HG02610 (cell line): ENCODE data around the gene UCN2.
A peak's percentile ranks its signal among the peaks of the same experiment; 100 is the strongest.
"Not testable (repeated sequence)": the region's sequence is repeated elsewhere in the genome, so short reads cannot be mapped to it uniquely, and the experiment has no call there.

Source experiments
- ATAC-seq: cut with Tn5 transposase; IDR thresholded peaks from one replicate; pipeline ENCODE4 v1.9.1; 2021; ENCODE audit warnings: mild to moderate bottlenecking, moderate library complexity; ENCODE audit not compliant: unreplicated experiment

UCN2 gene

DNA sequence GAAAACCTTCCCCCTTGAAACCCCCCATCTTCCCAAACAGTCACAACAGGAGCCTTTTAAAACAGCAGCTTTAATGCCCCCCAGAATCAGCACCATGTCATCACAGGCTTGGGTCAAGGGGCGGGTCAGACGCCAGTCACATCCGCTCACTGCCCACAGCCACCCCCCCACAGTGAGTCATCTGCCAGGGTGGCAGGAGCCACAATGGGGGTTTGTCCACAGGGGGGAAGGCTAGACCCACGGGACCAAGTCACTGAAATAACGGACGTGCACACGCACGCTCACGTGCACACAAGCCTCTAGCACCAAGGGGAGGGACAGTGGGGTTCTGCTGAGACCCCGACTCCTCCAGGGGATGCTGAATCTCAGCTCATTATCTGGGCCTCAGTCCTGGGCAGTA, 441 bp upstream of the UCN2 start:
- ATAC-seq = no peak

GRCh38 chr3:48562367-48563095, 1.1 kb downstream of the UCN2 start:
- ATAC-seq = no peak

DNA sequence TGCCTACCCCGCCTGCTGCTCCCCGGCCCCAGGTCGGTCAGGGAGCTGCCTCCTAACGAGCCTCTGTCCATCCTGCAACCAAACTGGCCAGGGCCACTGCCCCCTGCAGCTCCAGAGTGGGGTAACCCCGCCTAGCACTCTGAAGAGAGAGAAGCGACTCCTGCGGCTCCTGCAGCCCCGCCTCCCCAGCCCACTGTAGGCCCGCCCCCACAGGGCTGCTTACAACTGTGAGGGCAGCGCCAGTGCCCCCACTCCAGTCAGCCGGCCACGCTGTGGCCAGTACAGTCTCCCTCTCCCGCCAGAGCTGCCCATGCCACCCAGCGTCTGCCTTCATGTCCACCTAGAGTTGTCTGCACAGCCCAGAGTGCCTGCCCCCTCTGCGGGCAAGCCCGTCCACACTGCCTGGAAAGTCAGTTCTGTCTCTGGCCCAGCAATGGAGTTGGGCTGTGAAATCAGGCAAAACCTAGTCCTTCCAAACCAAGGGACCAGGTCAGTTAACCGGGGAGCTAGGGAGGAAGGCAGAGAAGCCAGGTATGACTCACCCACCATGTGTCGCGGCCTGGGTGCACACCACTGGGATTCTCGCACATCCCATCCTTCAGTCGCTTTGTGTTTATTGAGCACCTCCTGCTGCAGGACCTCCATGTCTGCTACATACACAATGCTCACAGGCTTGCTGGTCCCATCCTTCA, 2.4 kb downstream of the UCN2 start:
- no peak for ATAC-seq

- ATAC-seq = no peak
Observed at GRCh38 chr3:48560648-48561018, 2.9 kb downstream of the UCN2 start.

DNA sequence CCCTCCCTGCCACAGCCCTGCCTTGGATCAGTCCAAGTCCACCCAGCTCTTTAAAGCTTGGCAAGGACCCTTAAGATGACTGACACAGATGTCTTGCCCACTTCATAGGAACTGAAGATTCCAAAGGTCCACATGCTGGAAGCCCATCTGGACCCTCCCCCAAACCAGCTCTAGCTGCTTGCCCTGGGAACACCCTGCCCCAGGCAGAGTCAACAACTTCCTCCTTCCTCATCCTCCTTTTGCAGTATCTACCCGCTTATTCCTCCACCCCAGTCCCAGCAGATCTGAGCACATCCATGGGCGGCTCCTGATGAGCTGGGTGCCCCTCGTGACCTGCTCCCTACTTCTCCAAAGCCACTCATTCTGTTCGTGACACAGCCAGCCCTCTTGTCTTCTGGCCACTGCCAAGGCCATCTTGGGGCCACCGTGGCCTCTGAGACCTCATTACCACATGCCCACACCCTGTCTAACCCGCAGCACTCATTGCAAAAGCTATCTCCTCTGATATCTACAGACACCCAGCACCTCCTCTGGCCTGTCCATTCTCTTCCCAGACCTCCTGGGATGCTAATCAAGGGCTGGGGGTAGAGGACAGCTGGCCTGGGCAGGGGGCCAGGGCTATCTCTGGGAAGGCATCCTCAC, 5.0 kb downstream of the UCN2 start:
- no peak for ATAC-seq

DNA sequence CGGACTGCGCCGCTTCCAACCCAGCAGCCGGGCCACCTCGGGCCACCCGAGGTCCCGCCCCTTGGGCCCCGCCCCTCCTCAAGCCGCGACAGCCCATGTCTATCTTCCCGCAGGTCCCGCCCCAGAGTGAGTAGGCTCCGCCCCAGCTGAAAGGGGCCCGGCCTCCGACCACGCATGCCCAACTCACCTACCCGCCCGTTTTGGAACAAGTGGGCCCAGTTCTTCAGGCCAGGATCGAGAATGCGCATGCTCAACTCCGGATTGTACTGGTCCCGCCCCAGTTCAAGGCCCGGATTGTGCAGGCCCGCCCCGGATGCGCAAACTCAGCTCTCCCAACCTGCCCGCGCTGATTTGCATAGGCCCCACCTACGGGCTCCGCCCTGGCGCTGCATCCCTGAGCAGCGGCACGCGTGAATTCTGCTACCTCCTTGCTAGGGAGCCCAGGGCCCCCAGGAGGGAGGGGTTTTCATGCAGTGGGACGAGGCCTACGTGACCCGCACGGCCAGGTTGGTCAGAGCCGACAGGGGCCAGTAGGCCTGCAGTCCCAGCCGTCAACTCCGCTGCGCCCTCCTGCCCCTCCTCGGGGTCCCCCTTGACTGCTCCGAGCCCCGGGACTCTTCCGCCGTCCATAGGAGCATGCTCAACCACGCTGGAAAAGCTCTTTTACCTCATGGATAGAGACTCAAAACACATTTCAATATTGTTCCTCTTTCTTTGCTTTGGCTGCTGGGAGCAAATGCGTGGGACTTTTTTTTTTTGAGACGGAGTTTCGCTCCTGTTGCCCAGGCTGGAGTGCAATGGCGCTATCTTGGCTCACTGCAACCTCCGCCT, 6.6 kb downstream of the UCN2 start, which contains the start of gene PFKFB4:
Gene PFKFB4, minus strand, starts transcription at position 8 of the 831 bp plus-strand sequence. CDS start 26 bp downstream, outside the sequence.
- peak; percentile 89 for ATAC-seq

DNA sequence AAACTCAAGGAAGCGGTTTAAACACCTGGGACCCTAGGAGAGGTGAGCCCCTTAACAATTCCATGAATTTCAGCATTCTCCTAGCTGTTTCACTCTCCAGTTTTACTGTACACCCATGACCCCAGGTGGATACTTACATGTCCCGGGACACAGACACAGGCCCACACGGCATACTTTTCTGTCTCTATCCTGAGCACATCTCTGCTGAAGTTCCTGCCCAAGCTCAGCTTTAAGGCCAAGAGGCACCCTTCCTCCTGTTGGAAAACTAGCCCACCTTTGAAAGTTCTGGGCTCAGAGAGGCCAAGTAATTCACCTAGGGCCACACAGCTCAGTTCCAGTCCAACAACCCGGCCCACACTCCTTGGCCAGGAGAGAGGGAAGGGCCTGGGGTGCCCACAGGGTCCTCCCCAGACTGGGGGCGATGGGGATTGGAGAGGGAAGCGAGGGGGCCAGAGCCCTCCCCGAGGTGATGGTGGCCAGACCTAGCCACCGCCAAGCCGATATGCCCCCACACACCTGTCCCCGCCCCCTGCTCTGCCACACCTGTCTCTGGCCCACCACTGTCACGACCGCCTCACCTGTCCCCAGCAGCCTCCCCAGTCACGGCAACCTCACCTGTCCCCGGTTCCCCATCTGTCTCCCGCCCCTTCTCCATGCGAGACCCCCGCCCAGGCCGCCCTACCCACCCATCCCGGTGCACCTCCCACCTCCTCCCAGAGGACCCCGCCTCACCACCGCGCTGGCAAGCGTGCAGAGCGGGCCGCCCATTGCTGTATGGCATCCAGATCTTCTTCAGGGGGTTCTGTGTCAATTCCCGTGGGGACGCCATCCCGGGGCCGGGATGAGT, 7.4 kb downstream of the UCN2 start:
- ATAC-seq = no peak

GRCh38 chr3:48555231-48555948, 8.2 kb downstream of the UCN2 start:
- no peak for ATAC-seq

DNA sequence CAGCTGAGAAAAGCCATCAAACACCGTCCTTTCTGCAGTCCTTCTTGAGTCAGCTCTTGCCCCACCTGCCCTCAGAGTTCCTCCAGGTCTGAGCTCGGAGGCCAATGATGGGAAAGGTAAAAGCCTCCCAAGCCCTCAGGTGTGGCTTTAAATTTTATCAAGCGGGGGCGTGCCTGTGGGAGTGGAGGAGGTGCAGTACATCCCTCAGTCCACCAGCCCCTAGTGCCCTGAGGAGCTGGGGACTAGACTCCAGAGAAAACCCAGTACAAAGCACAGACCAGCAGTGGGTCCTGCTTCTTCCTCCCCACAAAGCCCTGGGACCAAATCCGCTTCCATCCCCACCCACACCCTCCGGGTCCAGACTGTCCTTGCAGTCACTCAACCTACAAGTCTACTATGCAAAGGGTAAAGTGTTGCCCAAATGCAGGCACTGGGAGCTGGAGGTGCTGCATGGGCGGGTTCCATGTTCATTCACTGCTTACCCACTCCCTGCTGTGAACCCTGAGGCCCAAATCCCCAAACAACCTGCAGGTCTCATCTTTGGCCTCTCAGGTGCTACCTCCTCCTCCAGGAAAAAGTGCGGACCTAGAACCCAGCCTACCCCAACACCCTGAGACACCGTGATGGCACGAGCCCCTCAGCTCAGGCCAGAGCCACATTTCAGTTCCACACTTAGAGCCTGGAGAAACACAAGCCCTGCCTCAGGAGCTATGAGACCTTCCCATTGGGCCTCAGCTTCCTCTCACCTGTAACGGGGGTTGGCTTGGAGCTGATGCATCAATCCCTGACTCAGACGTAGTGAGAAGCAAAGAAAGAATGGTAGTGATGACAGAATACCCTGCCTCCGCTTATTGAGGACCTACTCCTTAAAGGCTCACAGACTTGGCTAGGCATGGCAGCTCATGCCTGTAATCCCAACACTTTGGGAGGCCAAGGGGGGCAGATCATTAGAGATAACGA, 9.4 kb downstream of the UCN2 start:
- ATAC-seq = no peak

- no peak for ATAC-seq
Observed at GRCh38 chr3:48553361-48553760, 10.2 kb downstream of the UCN2 start.

DNA sequence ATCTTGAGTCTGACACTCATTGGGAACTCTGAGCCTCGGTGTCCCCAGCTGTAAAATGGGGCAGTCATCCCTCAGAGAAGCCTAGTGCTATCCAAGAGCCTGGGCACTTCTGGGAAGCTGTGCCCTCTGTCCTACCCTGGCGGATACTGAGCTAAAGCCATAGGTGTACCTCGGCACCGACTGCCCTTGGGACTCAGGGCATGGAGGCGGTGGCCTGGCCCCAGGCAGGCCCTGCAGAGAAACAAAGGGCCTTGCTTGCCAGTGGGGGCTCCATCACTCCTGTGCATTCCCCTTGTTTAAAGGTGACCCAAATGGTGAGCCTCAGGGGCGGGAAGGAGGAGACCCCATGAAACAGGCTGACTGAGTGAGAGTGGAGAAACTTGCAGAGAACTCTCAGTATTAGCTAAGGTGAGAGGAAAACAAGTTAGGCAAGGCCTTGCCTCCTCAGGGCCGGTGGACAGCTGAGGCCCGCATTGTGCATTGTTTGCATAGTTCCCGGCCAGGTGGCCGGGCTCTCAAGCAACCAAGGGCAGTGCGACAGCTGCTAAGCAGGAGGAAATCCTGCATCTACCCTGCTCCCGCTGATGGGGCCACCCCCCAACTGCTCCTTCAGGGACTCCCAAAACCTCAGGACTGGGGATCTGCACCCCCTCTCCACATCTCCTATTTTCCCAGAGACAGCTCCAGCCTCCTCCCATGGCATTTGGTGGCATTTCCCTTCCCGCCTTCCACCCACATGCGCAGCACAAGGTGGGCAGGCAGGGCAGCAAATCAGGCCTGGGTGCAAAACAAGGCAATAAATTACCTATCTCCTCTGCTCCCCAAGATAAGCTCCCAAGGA, 11.2 kb downstream of the UCN2 start:
- no peak for ATAC-seq

GRCh38 chr3:48551651-48552050, 11.9 kb downstream of the UCN2 start:
- not testable (repeated sequence) for ATAC-seq

GRCh38 chr3:48548729-48549705, 14.6 kb downstream of the UCN2 start:
- peak; percentile 67 for ATAC-seq

GRCh38 chr3:48548126-48548525, 15.5 kb downstream of the UCN2 start:
- no peak for ATAC-seq

- no peak for ATAC-seq
Observed at GRCh38 chr3:48546203-48546829, 17.3 kb downstream of the UCN2 start.

GRCh38 chr3:48544141-48544540, 19.4 kb downstream of the UCN2 start:
- no peak for ATAC-seq
